Activated CD8-positive, alpha-beta memory T cell treated with anti-CD3 and anti-CD28 coated beads for 24 hours (primary cell): ENCODE results near the gene SLC9A5.

Source experiments
- DNase-seq: peaks from one replicate; pipeline ENCODE4 v3.0.0-alpha.2; 2020

The SLC9A5 gene

GRCh38 chr16:67258161-67258835, 9.5 kb downstream of the SLC9A5 start:
- no peak for DNase-seq

GRCh38 chr16:67259705-67260104, 10.9 kb downstream of the SLC9A5 start:
- no peak for DNase-seq

GRCh38 chr16:67260426-67261063, 11.8 kb downstream of the SLC9A5 start:
- no peak for DNase-seq

GRCh38 chr16:67263201-67263600, 14.4 kb downstream of the SLC9A5 start:
- no peak for DNase-seq

- no peak for DNase-seq
Observed at GRCh38 chr16:67264277-67264676, 15.5 kb downstream of the SLC9A5 start.

GRCh38 chr16:67264866-67265265, 16.1 kb downstream of the SLC9A5 start:
- DNase-seq: no peak

- no peak for DNase-seq
Observed at GRCh38 chr16:67265834-67266233, 17.1 kb downstream of the SLC9A5 start.

GRCh38 chr16:67268136-67268579, 19.4 kb downstream of the SLC9A5 start:
- no peak for DNase-seq

GRCh38 chr16:67269766-67270165, 21.0 kb downstream of the SLC9A5 start:
- DNase-seq: no peak

- no peak for DNase-seq
Observed at GRCh38 chr16:67270931-67271338, 22.2 kb downstream of the SLC9A5 start.

- no peak for DNase-seq
Observed at GRCh38 chr16:67271446-67271845, 22.7 kb downstream of the SLC9A5 start.

- DNase-seq: no peak
Observed at GRCh38 chr16:67275321-67275720, 26.5 kb downstream of the SLC9A5 start.

GRCh38 chr16:67277294-67277998, 28.7 kb downstream of the SLC9A5 start:
- no peak for DNase-seq

GRCh38 chr16:67277999-67278772, 29.4 kb downstream of the SLC9A5 start:
- no peak for DNase-seq

- DNase-seq: peak; percentile 92
Observed at GRCh38 chr16:67278773-67279295, 30.1 kb downstream of the SLC9A5 start.

GRCh38 chr16:67279296-67280089, 30.7 kb downstream of the SLC9A5 start, which contains the start of gene PLEKHG4:
PLEKHG4 (plus strand) TSS chr16:67279532; CDS start chr16:67280045, 513 bp downstream.
- DNase-seq: no peak

- DNase-seq: no peak
Observed at GRCh38 chr16:67280090-67281015, 31.6 kb downstream of the SLC9A5 start.

GRCh38 chr16:67281536-67282446, 33.0 kb downstream of the SLC9A5 start:
- DNase-seq: no peak

GRCh38 chr16:67282447-67282805, 33.6 kb downstream of the SLC9A5 start:
- no peak for DNase-seq
